K562 (cell line): Measurements from ENCODE around the gene TLCD5. TPM values are rescaled to one million over a fixed set of nuclear protein-coding genes. Genes with fewer than 3 reads are reported as not detected.

Experiments used
- AFF1 ChIP-seq, 2 experiments: fragments of 450-650 bp; IDR thresholded peaks; 2 replicates each; pipeline ENCODE4 v1.6.1; 2018; ENCODE audit warnings: mild to moderate bottlenecking in 2 of 2, low read depth in 1 of 2; ENCODE audit not compliant: partially characterized antibody in 2 of 2
- C11orf30 ChIP-seq: fragments of 450-650 bp; IDR thresholded peaks from 2 replicates; pipeline ENCODE4 v1.6.1; 2016; ENCODE audit warnings: low read depth, mild to moderate bottlenecking
- CTBP1 ChIP-seq: fragments of 450-650 bp; IDR thresholded peaks from 2 replicates; pipeline ENCODE4 v1.6.1; 2016; ENCODE audit warnings: borderline replicate concordance
- EP300 ChIP-seq: IDR thresholded peaks from 2 replicates; pipeline ENCODE4 v1.6.1; 2012; ENCODE audit warnings: low read length, improper control_type of control experiment
- FOXA3 ChIP-seq, 2 experiments: fragments of 450-650 bp in 1 of 2; sonication (generic) in 1 of 2; formaldehyde crosslinking; IDR thresholded peaks in 1 of 2; conservative IDR thresholded peaks in 1 of 2; 2 replicates each; pipeline versions ENCODE4 v1.4.0 to v1.8.0; 2020 to 2022; ENCODE audit warnings: mild to moderate bottlenecking in 2 of 2, missing genetic modification reagents in 1 of 2
- GATA2 ChIP-seq: sonication (generic); formaldehyde crosslinking; IDR thresholded peaks from 2 replicates; pipeline ENCODE4 v1.4.0; 2020; ENCODE audit warnings: mild to moderate bottlenecking, missing genetic modification reagents
- KDM1A ChIP-seq, 2 experiments: fragments of 450-650 bp; IDR thresholded peaks; 2 replicates each; pipeline ENCODE4 v1.6.1; 2016; ENCODE audit warnings: mild to moderate bottlenecking in 2 of 2
- MAFK ChIP-seq: IDR thresholded peaks from 2 replicates; pipeline ENCODE4 v1.6.1; 2011; ENCODE audit warnings: low read length, improper control_type of control experiment
- MYNN ChIP-seq, 2 experiments: sonication (generic); formaldehyde crosslinking in 1 of 2; IDR thresholded peaks; 2 replicates each; pipeline versions ENCODE4 v1.5.0 to v1.6.1; 2016 to 2020; ENCODE audit warnings: antibody characterized with exemption in 1 of 2, missing genetic modification reagents in 1 of 2
- SMAD4 ChIP-seq: fragments of 250-450 bp; sonication (Bioruptor Pico); conservative IDR thresholded peaks from 2 replicates; pipeline ENCODE4 v1.8.0; 2021; ENCODE audit warnings: inconsistent platforms, mild to moderate bottlenecking, moderate library complexity
- TEAD1 ChIP-seq, 2 experiments: fragments of 450-650 bp in 1 of 2; sonication (generic) in 1 of 2; formaldehyde crosslinking; IDR thresholded peaks; 2 replicates each; pipeline versions ENCODE4 v1.4.0 to v1.8.0; 2020 to 2022; ENCODE audit warnings: mild to moderate bottlenecking in 2 of 2, missing genetic modification reagents in 1 of 2
- ZBTB2 ChIP-seq: fragments of 450-650 bp; IDR thresholded peaks from 2 replicates; pipeline ENCODE4 v1.6.1; 2016; ENCODE audit warnings: antibody characterized with exemption
- ZEB2 ChIP-seq: fragments of 450-650 bp; IDR thresholded peaks from 2 replicates; pipeline ENCODE4 v1.6.1; 2016
- ZNF174 ChIP-seq: fragments of 250-450 bp; sonication (Bioruptor Pico); IDR thresholded peaks from 2 replicates; pipeline ENCODE4 v1.4.0; 2020; ENCODE audit warnings: mild to moderate bottlenecking
- ZNF316 ChIP-seq: fragments of 450-650 bp; IDR thresholded peaks from 2 replicates; pipeline ENCODE4 v1.6.1; 2016
- polyA plus RNA-seq, 8 experiments: library from polyadenylated mRNA; depleted of rRNA in 4 of 8; stranded (reverse) in 5 of 8; unstranded in 3 of 8; fragments of >200 nt; fragmentation: Nextera tagmentation in 2 of 8; fragmentation: Illumina TruSeq in 1 of 8; extraction: Ambion mirVana in 2 of 8; extraction: Trizol in 1 of 8; gene quantifications; 2 replicates each; pipeline versions ENCODE4 v1.2.1 to v1.2.3, GENCODE V29; 2011 to 2014; ENCODE audit warnings: inconsistent platforms in 1 of 8, missing spikeins in 1 of 8
- total RNA-seq, 7 experiments: library from RNA; depleted of rRNA in 6 of 7; stranded (reverse); fragments of >200 nt in 6 of 7; fragmentation: Illumina TruSeq in 2 of 7; extraction: Trizol in 2 of 7; gene quantifications; 2 replicates each; pipeline versions ENCODE4 v1.2.1 to v1.2.3, GENCODE V29; 2011 to 2021; ENCODE audit warnings: low replicate concordance in 1 of 7
- TF ChIP-seq, protein P1 (sequence below): fragments of 250-450 bp; sonication (Bioruptor Pico); IDR thresholded peaks from 2 replicates; pipeline ENCODE4 v1.9.0; 2021; ENCODE audit warnings: mild to moderate bottlenecking, inconsistent platforms

Gene TLCD5
- total and polyA plus RNA-seq, 9 of the 15 experiments (the other 6 are each of a cell fraction or from before 2014, with no cell fraction given) = 0.94 to 5.1 (median 1.6) TPM

DNA sequence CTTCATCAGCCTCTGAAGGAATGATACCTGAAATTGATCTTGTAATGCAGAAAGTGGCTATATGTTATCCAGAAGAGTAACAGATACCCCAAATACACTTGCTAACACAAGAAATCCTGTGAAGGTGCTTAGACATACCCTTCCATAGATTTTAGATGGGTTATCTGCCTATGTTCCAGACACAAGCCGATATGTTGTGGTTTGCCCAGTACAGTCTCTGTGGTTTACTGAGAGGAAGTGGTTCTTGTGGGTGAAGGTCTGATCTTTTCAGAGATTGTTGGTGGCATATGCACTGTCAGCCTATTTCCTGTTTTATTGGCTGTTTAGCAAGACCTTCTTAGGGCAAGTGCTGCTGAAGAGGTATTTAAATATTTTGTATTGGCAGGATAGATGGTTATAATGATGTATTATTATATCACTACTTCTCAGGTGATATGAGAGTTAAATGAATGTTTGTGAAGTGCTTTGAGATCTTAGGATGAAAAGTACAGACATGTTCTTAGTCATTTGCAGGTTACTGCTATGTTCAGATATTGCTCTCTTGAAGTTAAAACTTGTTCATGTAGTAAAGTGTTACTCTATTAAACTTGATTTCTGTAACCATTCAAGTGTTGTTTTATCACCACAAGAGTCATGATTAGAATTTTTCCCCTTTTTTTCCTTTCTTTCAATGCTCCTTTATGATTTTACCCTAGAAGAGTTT is 19.4 kb downstream of the TLCD5 start (continued):
- TF ChIP-seq ZBTB2 (0 out of 2 replicates have a peak, but pooled peaks have one; percentile 54), MYNN (IDR thresholded peaks at IDR 0.05) (peak; percentile 59; the same call in 1 of the 2 replicates), MYNN (CRISPR knock-in tag; IDR thresholded peaks at IDR 0.05) (no peak), ZNF316 (peak; percentile 87), SMAD4 (CRISPR knock-in tag) (peak; percentile 92), AFF1 (IDR thresholded peaks at IDR 0.05; ENCODE audit: low read depth in 1 of 2, partially characterized antibody in 2 of 2) (peak in 1 of 2 experiments; percentile 23), FOXA3 (CRISPR knock-in tag; conservative IDR thresholded peaks at IDR 0.05 in 1 of 2, IDR thresholded peaks at IDR 0.05 in 1 of 2) (0 out of 4 replicates have a peak, but pooled peaks of 1 of the 2 experiments have one; percentile 2), CTBP1 (peak; percentile 69), EP300 (peak; percentile 82), ZEB2 (peak; percentile 83), MAFK (0 out of 2 replicates have a peak, but pooled peaks have one; percentile 54), C11orf30 (peak; percentile 77), ZNF174 (CRISPR knock-in tag) (no peak), TEAD1 (CRISPR knock-in tag; IDR thresholded peaks at IDR 0.05) (peak in 1 of 2 experiments; percentile 75; a peak in 2 of 4 replicates), KDM1A (IDR thresholded peaks at IDR 0.05) (peak; percentile 83 to 88), GATA2 (CRISPR knock-in tag) (peak; percentile 62)
- TF ChIP-seq, protein P1, sequence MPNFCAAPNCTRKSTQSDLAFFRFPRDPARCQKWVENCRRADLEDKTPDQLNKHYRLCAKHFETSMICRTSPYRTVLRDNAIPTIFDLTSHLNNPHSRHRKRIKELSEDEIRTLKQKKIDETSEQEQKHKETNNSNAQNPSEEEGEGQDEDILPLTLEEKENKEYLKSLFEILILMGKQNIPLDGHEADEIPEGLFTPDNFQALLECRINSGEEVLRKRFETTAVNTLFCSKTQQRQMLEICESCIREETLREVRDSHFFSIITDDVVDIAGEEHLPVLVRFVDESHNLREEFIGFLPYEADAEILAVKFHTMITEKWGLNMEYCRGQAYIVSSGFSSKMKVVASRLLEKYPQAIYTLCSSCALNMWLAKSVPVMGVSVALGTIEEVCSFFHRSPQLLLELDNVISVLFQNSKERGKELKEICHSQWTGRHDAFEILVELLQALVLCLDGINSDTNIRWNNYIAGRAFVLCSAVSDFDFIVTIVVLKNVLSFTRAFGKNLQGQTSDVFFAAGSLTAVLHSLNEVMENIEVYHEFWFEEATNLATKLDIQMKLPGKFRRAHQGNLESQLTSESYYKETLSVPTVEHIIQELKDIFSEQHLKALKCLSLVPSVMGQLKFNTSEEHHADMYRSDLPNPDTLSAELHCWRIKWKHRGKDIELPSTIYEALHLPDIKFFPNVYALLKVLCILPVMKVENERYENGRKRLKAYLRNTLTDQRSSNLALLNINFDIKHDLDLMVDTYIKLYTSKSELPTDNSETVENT (CRISPR knock-in tag) = no peak
